Measurements from ENCODE around the gene C3orf20.

GRCh38 chr3:14633819-14634424, 41.0 kb upstream of the C3orf20 start:
- TF ChIP-seq CTCF (conservative IDR thresholded peaks at IDR 0.05) (peak; percentile 85), ZFX (IDR thresholded peaks at IDR 0.05) (no peak)
